ENCODE measurements around the gene FOXJ1. TPM values are rescaled to one million over a fixed set of nuclear protein-coding genes. Genes with fewer than 3 reads are reported as not detected.
A peak's percentile ranks its signal among the peaks of the same experiment; 100 is the strongest.
"Not testable (repeated sequence)": the region's sequence is repeated elsewhere in the genome, so short reads cannot be mapped to it uniquely, and the experiment has no call there.

Gene FOXJ1, protein sequence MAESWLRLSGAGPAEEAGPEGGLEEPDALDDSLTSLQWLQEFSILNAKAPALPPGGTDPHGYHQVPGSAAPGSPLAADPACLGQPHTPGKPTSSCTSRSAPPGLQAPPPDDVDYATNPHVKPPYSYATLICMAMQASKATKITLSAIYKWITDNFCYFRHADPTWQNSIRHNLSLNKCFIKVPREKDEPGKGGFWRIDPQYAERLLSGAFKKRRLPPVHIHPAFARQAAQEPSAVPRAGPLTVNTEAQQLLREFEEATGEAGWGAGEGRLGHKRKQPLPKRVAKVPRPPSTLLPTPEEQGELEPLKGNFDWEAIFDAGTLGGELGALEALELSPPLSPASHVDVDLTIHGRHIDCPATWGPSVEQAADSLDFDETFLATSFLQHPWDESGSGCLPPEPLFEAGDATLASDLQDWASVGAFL
- not detected for total RNA-seq

DNA sequence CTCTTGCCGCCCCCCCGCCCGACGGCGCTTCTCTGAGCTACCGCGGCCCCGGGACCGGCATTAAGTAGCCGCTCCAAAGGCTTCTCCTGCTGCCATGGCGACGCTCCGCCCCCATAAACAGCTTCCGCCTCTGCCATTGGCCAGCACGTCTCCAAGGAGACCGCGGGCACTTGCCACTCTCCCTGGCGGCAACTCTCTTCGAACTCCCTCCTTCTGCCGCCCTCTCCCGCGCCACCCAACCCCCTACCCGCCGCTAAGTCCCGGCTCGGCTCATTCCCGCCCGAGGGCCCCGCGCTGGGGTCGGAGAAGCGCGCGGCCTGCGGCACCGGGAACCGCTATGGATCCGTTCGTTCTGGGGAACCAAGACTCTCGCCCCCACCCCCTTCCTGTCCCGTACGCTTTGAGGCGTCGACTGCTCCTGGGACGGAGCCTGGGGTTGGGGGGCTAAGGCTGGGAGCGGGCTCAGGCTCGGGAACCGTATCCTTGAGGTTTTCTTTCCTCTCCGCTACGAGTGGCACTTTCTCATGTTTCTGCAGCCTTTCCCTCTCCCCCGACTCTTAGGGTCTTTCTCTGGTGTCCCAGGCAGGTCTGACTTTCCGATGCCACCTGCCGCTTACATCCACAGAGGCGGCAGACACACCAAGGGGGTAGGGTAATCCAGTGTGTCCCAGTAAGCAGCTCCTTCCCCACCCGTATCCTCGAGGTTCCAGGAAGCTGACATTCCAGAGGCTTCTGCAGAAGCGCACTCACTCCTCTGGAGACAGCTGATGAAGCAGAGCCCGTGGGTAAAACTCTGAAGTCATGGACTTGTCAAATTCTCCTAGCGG is at the start of gene FOXJ1:
Gene FOXJ1 (minus strand): TSS at position 34 of the 827 bp plus-strand sequence. CDS start 850 bp downstream, outside the sequence.
- H3K27me3 ChIP-seq, result peaks cover 2 to 46% of the 10 kb centered on the region in 2 donors
- peaks cover 3 to 50% (median 25%) of the 10 kb centered on the region in 4 donors for H3K4me1 ChIP-seq
- peaks cover 0 to 6% (median 0%) of the 10 kb centered on the region in 3 donors for H3K36me3 ChIP-seq
- peak within 1 kb of the TSS in 1 of 4 donors; percentile 46 for H3K27ac ChIP-seq
- WGBS, 2 donors, result 2 to 4% methylated on average over 40 to 48 of the region's 59 CpGs
- TF ChIP-seq POLR2A (IDR thresholded peaks at IDR 0.05) (no peak), EP300 (IDR thresholded peaks at IDR 0.05) (peak in 1 of 2 donors; percentile 28)
- TF ChIP-seq, protein P1, sequence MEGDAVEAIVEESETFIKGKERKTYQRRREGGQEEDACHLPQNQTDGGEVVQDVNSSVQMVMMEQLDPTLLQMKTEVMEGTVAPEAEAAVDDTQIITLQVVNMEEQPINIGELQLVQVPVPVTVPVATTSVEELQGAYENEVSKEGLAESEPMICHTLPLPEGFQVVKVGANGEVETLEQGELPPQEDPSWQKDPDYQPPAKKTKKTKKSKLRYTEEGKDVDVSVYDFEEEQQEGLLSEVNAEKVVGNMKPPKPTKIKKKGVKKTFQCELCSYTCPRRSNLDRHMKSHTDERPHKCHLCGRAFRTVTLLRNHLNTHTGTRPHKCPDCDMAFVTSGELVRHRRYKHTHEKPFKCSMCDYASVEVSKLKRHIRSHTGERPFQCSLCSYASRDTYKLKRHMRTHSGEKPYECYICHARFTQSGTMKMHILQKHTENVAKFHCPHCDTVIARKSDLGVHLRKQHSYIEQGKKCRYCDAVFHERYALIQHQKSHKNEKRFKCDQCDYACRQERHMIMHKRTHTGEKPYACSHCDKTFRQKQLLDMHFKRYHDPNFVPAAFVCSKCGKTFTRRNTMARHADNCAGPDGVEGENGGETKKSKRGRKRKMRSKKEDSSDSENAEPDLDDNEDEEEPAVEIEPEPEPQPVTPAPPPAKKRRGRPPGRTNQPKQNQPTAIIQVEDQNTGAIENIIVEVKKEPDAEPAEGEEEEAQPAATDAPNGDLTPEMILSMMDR (IDR thresholded peaks at IDR 0.05), result no peak
- H3K4me3 ChIP-seq, result peak within 1 kb of the TSS; percentile 27 to 56 (median 50)
- DNase-seq (ENCODE audit: low spot score in 2 of 2), result peak; percentile 78 to 86
- no peaks in the 10 kb centered on the region for H3K9me3 ChIP-seq

DNA sequence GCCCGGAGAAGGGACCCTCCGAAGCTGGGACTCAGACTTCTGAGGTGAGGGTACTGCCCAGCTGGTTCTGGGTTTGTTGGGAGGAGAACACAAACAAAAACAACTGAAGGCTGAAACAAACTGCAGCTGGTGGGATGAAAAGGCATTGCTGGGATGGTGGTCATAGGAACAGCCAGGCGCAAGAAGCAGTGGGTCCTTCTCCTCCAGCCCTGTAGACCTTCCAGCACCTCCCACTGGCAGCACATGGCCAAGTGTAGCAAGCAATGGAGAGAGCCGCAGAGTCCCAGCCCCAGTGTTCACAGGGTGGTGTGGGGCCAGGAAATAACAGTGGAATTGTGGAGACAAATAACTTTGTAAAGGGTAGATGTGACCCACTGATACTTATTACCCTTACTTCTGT is 48.7 kb upstream of the FOXJ1 start:
- WGBS, 2 donors, result 86 to 87% methylated on average over 4 of the region's 4 CpGs

DNA sequence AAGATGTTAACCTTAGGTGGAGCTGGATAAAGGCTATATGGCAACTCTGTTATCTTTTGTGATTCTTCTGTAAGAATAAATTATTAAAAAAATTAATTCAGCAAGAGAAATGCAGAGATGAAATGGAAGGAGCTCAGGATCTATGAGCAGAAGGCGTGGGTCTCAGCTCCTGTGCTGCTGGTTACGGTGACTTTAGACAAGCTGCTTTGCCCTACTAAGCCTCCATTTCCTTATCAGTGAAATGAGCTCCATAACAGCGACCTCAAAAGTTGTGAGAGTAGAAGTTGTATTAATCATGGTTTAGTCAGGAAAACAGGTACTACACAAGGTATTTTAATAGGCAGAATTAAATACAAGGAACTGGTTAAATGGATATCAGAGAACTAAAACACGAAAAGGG is 48.2 kb upstream of the FOXJ1 start:
- TF ChIP-seq, protein P1 (IDR thresholded peaks at IDR 0.05), result no peak
- no peak for TF ChIP-seq EP300 (IDR thresholded peaks at IDR 0.05)
- no peak for TF ChIP-seq POLR2A (IDR thresholded peaks at IDR 0.05)
- 83 to 89% methylated on average over 4 of the region's 4 CpGs for WGBS, 2 donors
- Histone ChIP-seq H3K4me3 (no peak overlapping the region), H3K36me3 (no peaks in the 10 kb centered on the region), H3K9me3 (no peaks in the 10 kb centered on the region), H3K4me1 (peaks cover 0 to 7% (median 1%) of the 10 kb centered on the region in 4 donors), H3K27ac (no peak overlapping the region), H3K27me3 (no peaks in the 10 kb centered on the region)
- DNase-seq (ENCODE audit: low spot score in 2 of 2), result no peak

More for the DNA sequence above, 48.7 kb upstream of the FOXJ1 start:
- TF ChIP-seq POLR2A (IDR thresholded peaks at IDR 0.05) (no peak), EP300 (IDR thresholded peaks at IDR 0.05) (no peak)
- TF ChIP-seq, protein P1 (IDR thresholded peaks at IDR 0.05), result no peak
- no peak for DNase-seq (ENCODE audit: low spot score in 2 of 2)
- Histone ChIP-seq H3K27ac (no peak overlapping the region), H3K4me1 (peaks cover 0 to 7% (median 1%) of the 10 kb centered on the region in 4 donors), H3K36me3 (no peaks in the 10 kb centered on the region), H3K4me3 (no peak overlapping the region), H3K27me3 (no peaks in the 10 kb centered on the region), H3K9me3 (no peaks in the 10 kb centered on the region)

DNA sequence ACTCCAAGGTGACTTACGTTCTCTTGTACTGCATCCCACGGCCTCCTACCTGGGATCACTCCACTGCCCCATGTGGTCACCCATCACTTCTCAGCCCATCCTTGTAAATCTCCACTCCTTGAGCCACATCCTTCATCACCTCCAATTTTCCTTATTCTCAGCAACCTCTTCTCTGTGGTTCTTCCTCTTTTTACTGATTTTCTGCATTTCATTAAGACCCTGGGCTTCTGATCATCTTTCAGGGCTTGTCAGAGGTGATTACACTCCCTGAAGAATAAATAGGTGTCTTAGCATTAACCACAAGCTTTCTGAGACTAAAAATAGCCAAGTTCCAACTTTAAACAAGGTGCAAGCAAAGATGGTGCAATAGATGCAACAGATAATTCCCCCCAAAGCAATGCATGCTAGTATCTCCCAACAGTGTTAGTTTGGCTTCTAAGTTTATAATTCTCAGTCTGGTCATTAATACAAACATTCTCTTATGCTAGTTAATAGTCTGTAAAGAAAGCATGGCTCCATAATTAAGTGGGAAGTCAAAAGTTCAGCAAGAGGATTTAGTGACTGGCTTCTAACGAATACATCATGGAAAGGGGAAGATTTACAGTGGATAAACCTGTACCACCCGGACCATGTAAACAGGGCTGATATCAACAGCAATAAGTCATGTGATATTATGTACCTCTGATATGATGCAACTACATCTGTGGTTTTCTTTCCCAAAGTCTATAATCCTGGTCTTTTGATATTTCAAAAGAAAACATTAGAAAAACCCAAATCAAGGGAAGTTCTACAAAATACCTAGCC is 47.4 kb upstream of the FOXJ1 start:
- no peaks in the 10 kb centered on the region for H3K9me3 ChIP-seq
- no peaks in the 10 kb centered on the region for H3K36me3 ChIP-seq
- no peak overlapping the region for H3K4me3 ChIP-seq
- DNase-seq (ENCODE audit: low spot score in 2 of 2), result no peak
- TF ChIP-seq, protein P1 (IDR thresholded peaks at IDR 0.05), result no peak
- H3K27ac ChIP-seq, result no peak overlapping the region
- WGBS, 2 donors, result 79 to 84% methylated on average over 4 of the region's 4 CpGs
- no peaks in the 10 kb centered on the region for H3K27me3 ChIP-seq
- peaks cover 0 to 7% (median 1%) of the 10 kb centered on the region in 4 donors for H3K4me1 ChIP-seq

DNA sequence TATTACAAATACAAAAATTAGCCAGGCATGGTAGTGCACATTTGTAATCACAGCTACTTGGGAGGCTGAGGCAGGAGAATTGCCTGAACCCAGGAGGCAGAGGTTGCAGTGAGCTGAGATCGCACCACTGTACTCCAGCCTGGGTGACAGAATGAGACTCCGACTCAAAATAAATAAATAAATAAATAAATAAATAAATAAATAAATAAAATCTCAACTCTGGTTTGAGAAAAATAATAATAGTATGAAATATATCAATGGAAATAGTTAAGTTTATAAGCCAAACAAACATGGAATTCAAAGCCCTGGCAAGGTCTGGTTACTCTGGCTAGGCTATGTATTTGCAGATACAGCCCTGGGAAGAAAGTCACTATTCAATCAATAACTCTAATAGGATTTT is 45.7 kb upstream of the FOXJ1 start:
- peaks cover 0 to 10% (median 2%) of the 10 kb centered on the region in 4 donors for H3K4me1 ChIP-seq
- not testable (repeated sequence) for H3K27me3 ChIP-seq; H3K36me3 ChIP-seq; DNase-seq (ENCODE audit: low spot score in 2 of 2); H3K27ac ChIP-seq; H3K9me3 ChIP-seq; H3K4me3 ChIP-seq
- 96 to 98% methylated on average over 2 of the region's 2 CpGs for WGBS, 2 donors

Data from tibial nerve (tissue), 4 donors.